ENCODE data around the gene SLC44A3.

SLC44A3 gene

DNA sequence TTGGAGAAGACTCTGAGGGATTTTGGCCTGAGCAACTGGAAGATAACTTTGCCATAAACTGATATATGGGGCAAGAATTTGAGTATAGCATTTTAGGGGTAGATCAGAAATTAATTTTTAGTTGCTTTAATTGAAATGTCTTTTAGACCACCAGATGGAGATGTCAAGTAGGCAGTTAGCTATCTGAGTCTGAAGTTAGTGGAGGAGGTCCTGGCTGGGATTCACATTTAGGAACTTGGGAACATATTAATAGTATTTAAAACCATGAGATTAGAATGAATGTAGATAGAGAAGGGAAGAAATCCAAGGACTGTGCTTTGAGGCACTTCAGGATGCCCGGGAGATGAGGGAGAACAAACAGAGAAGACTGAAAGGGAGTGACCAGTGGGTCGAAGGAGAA lies 32.6 kb downstream of the SLC44A3 start:
- H3K9ac ChIP-seq (ENCODE audit: low read depth in 1 of 2, low read length in 2 of 2), result no peak overlapping the region
- no peak overlapping the region for H3K4me3 ChIP-seq (ENCODE audit: low read length in 2 of 2)
- H3K4me1 ChIP-seq (ENCODE audit: control insufficient read depth in 2 of 2, insufficient read depth in 2 of 2, low read length in 2 of 2), result peaks cover 5 to 14% of the 10 kb centered on the region in 2 donors
- H3K36me3 ChIP-seq (ENCODE audit: control insufficient read depth in 2 of 2, insufficient read depth in 2 of 2, low read length in 2 of 2), result peaks cover 10 to 11% of the 10 kb centered on the region in 2 donors
- no peaks in the 10 kb centered on the region for H3K9me3 ChIP-seq (ENCODE audit: control insufficient read depth in 2 of 2, low read length in 2 of 2)
- H3K27ac ChIP-seq (ENCODE audit: low read depth in 2 of 2, low read length in 2 of 2), result no peak overlapping the region
- no peaks in the 10 kb centered on the region for H3K27me3 ChIP-seq (ENCODE audit: control insufficient read depth in 2 of 2, insufficient read depth in 2 of 2, low read length in 2 of 2)

DNA sequence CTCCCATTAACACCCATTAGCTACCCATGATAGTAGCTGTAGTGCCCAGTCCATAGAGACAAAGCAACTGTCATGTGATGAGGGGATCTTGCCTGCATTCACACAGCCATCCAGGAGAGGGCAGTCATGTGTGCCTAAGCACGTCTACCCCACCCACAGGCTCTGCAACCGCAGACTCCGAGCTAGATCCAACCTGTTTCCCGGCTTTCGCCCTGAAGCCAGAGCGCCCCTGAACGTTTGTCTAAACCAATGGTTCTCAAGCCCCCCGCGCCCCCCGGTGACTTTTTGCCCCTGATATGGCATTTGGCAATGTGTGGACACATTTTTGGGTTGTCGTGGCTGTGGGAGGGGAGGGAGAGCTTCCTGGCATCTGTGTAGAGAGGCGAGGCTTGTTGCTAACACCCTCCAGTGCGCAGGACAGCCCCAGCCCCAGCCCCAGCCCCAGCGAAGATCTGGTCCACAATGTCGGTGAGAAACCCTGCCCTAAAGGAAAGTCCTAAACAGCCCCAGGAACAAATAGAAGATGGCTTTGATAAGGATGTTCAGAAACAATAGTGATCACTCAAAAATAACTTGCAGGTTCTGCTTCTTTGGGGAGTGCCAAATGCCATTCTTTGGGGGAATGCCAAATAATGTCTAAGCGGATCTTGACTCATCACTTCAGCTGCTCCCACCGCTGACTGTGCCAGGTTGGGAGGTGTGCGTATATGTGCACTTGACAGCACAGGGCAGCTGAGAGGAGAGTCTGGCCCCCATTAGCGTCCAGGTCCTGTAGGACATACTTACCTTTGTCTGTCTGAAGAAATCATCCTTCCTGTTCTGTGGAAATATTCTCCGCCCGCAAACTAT lies 34.5 kb downstream of the SLC44A3 start:
- no peaks in the 10 kb centered on the region for H3K27me3 ChIP-seq (ENCODE audit: control insufficient read depth in 2 of 2, insufficient read depth in 2 of 2, low read length in 2 of 2)
- H3K9me3 ChIP-seq (ENCODE audit: control insufficient read depth in 2 of 2, low read length in 2 of 2), result no peaks in the 10 kb centered on the region
- peak overlapping the region; percentile 27 to 57 for H3K9ac ChIP-seq (ENCODE audit: low read depth in 1 of 2, low read length in 2 of 2)
- H3K4me3 ChIP-seq (ENCODE audit: low read length in 2 of 2), result peak overlapping the region; percentile 30 to 60
- peaks cover 5 to 14% of the 10 kb centered on the region in 2 donors for H3K4me1 ChIP-seq (ENCODE audit: control insufficient read depth in 2 of 2, insufficient read depth in 2 of 2, low read length in 2 of 2)
- H3K27ac ChIP-seq (ENCODE audit: low read depth in 2 of 2, low read length in 2 of 2), result peak overlapping the region; percentile 62 to 70
- H3K36me3 ChIP-seq (ENCODE audit: control insufficient read depth in 2 of 2, insufficient read depth in 2 of 2, low read length in 2 of 2), result peaks cover 16 to 22% of the 10 kb centered on the region in 2 donors

DNA sequence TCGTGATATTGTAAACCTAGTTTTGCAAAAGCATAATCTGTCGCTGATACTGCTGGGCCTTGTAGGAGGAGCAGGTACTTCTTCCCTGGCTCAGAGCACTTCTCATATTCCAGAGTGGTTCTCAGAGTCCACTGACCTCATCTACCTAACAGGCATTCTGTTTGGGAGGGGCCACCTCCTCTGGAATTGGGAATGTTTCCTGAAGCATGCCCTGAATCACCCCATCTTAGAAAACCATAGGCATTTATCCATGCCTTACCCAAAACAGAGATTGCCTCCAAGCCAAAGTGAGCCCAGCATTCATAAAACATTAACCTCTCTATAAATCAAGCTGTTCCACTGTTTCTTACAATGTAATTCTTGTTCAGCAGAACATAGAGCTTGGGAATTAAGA lies 35.1 kb downstream of the SLC44A3 start:
- peaks cover 5 to 14% of the 10 kb centered on the region in 2 donors for H3K4me1 ChIP-seq (ENCODE audit: control insufficient read depth in 2 of 2, insufficient read depth in 2 of 2, low read length in 2 of 2)
- H3K9me3 ChIP-seq (ENCODE audit: control insufficient read depth in 2 of 2, low read length in 2 of 2), result no peaks in the 10 kb centered on the region
- H3K36me3 ChIP-seq (ENCODE audit: control insufficient read depth in 2 of 2, insufficient read depth in 2 of 2, low read length in 2 of 2), result peaks cover 18 to 23% of the 10 kb centered on the region in 2 donors
- H3K27me3 ChIP-seq (ENCODE audit: control insufficient read depth in 2 of 2, insufficient read depth in 2 of 2, low read length in 2 of 2), result no peaks in the 10 kb centered on the region
- H3K9ac ChIP-seq (ENCODE audit: low read depth in 1 of 2, low read length in 2 of 2), result peak overlapping the region in 1 of 2 donors; percentile 7
- peak overlapping the region in 1 of 2 donors; percentile 70 for H3K27ac ChIP-seq (ENCODE audit: low read depth in 2 of 2, low read length in 2 of 2)
- no peak overlapping the region for H3K4me3 ChIP-seq (ENCODE audit: low read length in 2 of 2)

DNA sequence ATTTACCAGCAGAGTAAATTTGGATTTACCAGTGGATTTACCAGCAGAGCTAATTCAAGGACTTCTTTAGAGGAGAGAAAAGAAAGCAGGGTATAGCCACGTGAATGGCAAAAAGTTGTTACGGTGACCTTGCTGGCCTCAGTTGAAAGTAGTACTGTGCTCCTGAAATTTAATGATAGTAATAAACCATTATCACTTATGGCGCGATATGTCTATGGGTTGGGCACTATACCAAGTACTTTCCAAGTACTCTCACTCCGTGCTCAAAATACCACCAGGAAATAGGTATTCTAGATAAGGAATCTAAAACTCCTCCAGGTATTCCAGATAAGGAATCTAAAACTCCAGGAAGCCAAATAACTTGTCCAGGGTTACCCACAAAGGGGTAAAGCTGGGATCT lies 35.8 kb downstream of the SLC44A3 start:
- no peak overlapping the region for H3K4me3 ChIP-seq (ENCODE audit: low read length in 2 of 2)
- peaks cover 5 to 14% of the 10 kb centered on the region in 2 donors for H3K4me1 ChIP-seq (ENCODE audit: control insufficient read depth in 2 of 2, insufficient read depth in 2 of 2, low read length in 2 of 2)
- H3K27ac ChIP-seq (ENCODE audit: low read depth in 2 of 2, low read length in 2 of 2), result peak overlapping the region in 1 of 2 donors; percentile 70
- no peak overlapping the region for H3K9ac ChIP-seq (ENCODE audit: low read depth in 1 of 2, low read length in 2 of 2)
- peaks cover 18 to 23% of the 10 kb centered on the region in 2 donors for H3K36me3 ChIP-seq (ENCODE audit: control insufficient read depth in 2 of 2, insufficient read depth in 2 of 2, low read length in 2 of 2)
- H3K27me3 ChIP-seq (ENCODE audit: control insufficient read depth in 2 of 2, insufficient read depth in 2 of 2, low read length in 2 of 2), result no peaks in the 10 kb centered on the region
- no peaks in the 10 kb centered on the region for H3K9me3 ChIP-seq (ENCODE audit: control insufficient read depth in 2 of 2, low read length in 2 of 2)

DNA sequence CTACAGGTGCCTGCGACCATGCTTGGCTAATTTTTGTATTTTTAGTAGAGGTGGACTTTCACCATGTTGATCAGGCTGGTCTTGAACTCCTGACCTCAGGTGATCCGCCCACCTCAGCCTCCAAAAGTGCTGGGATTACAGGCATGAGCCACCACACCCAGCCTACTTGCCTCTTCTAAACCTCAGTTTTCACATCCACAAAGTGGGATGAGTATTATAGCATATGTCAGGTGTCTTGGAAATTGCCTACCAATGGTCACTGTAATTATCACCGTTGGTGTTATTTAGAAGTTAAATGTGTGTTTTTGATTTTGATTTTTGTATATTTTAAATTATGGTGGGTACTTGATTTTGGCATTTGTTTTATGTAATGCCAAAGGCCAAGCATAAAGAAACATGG lies 36.7 kb downstream of the SLC44A3 start:
- no peak overlapping the region for H3K27ac ChIP-seq (ENCODE audit: low read depth in 2 of 2, low read length in 2 of 2)
- peaks cover 5 to 14% of the 10 kb centered on the region in 2 donors for H3K4me1 ChIP-seq (ENCODE audit: control insufficient read depth in 2 of 2, insufficient read depth in 2 of 2, low read length in 2 of 2)
- no peak overlapping the region for H3K4me3 ChIP-seq (ENCODE audit: low read length in 2 of 2)
- no peaks in the 10 kb centered on the region for H3K27me3 ChIP-seq (ENCODE audit: control insufficient read depth in 2 of 2, insufficient read depth in 2 of 2, low read length in 2 of 2)
- H3K9me3 ChIP-seq (ENCODE audit: control insufficient read depth in 2 of 2, low read length in 2 of 2), result no peaks in the 10 kb centered on the region
- H3K36me3 ChIP-seq (ENCODE audit: control insufficient read depth in 2 of 2, insufficient read depth in 2 of 2, low read length in 2 of 2), result peaks cover 15% of the 10 kb centered on the region in 2 donors
- no peak overlapping the region for H3K9ac ChIP-seq (ENCODE audit: low read depth in 1 of 2, low read length in 2 of 2)

DNA sequence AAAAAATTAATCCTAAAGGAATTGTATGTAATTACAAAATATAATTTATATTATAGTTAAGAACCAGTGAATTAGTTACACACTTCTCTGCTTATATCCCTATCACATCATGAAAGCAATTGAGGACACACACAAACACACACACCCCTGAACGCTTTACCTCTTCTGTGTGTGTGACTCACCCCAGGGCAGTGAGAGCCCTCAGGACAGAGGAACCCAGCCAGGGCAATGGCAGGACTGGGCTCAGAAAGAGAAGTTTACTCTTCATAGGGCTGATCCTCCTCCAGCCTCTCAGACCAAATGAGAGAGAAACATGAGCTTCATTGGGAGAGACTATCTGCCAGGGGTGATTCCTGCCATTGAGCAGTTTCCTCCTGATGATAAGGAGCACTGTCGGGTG lies 38.1 kb downstream of the SLC44A3 start:
- no peak overlapping the region for H3K4me3 ChIP-seq (ENCODE audit: low read length in 2 of 2)

DNA sequence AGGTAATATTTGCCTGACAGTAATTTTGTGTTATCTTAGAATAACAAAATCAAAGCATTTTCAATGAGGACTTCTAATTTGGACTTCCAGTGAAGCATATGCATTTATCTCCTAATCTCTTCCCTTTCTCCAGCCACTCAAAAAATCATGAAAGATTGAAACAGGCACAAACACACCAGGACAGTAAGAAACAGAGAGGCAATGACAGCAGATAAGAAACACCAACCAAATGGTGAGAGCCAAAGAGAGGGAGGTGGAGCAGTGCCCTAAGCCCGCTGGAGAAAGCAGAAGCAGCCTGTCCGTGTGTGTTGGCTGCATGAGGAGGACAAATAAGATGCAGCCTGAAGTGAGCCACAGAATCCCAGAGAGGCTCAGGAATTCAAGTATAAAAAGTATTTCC lies 39.0 kb downstream of the SLC44A3 start:
- Histone ChIP-seq H3K4me1 (ENCODE audit: control insufficient read depth in 2 of 2, insufficient read depth in 2 of 2, low read length in 2 of 2) (peaks cover 5 to 18% of the 10 kb centered on the region in 2 donors), H3K27me3 (ENCODE audit: control insufficient read depth in 2 of 2, insufficient read depth in 2 of 2, low read length in 2 of 2) (no peaks in the 10 kb centered on the region), H3K27ac (ENCODE audit: low read depth in 2 of 2, low read length in 2 of 2) (no peak overlapping the region), H3K4me3 (ENCODE audit: low read length in 2 of 2) (no peak overlapping the region), H3K36me3 (ENCODE audit: control insufficient read depth in 2 of 2, insufficient read depth in 2 of 2, low read length in 2 of 2) (peaks cover 13 to 15% of the 10 kb centered on the region in 2 donors), H3K9ac (ENCODE audit: low read depth in 1 of 2, low read length in 2 of 2) (no peak overlapping the region), H3K9me3 (ENCODE audit: control insufficient read depth in 2 of 2, low read length in 2 of 2) (no peaks in the 10 kb centered on the region)

More for the DNA sequence above, 38.1 kb downstream of the SLC44A3 start:
- Histone ChIP-seq H3K4me1 (ENCODE audit: control insufficient read depth in 2 of 2, insufficient read depth in 2 of 2, low read length in 2 of 2) (peaks cover 5 to 18% of the 10 kb centered on the region in 2 donors), H3K27me3 (ENCODE audit: control insufficient read depth in 2 of 2, insufficient read depth in 2 of 2, low read length in 2 of 2) (no peaks in the 10 kb centered on the region), H3K9me3 (ENCODE audit: control insufficient read depth in 2 of 2, low read length in 2 of 2) (no peaks in the 10 kb centered on the region), H3K27ac (ENCODE audit: low read depth in 2 of 2, low read length in 2 of 2) (no peak overlapping the region), H3K9ac (ENCODE audit: low read depth in 1 of 2, low read length in 2 of 2) (no peak overlapping the region), H3K36me3 (ENCODE audit: control insufficient read depth in 2 of 2, insufficient read depth in 2 of 2, low read length in 2 of 2) (peaks cover 13 to 15% of the 10 kb centered on the region in 2 donors)

DNA sequence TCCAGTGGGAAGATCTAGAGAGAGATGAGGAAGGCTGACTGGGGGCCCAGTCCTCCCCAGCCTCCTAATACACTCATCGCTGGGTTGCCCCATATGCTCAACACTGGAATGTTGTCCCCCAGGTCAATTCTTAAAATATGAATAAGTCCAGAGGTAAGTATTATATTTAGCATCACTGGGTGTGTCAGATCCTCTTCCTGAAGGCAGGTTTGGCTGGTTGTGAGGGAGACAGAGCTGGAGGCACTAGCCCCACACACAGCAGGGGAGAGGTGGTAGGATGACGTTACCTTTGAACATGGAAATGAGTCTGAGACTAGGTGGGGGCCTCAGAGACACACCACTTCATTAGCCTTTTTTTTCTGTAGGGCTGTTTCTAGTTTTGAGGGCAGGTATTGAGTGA lies 42.6 kb downstream of the SLC44A3 start:
- Histone ChIP-seq H3K9ac (ENCODE audit: low read depth in 1 of 2, low read length in 2 of 2) (no peak overlapping the region), H3K36me3 (ENCODE audit: control insufficient read depth in 2 of 2, insufficient read depth in 2 of 2, low read length in 2 of 2) (peaks cover 24 to 26% of the 10 kb centered on the region in 2 donors)

DNA sequence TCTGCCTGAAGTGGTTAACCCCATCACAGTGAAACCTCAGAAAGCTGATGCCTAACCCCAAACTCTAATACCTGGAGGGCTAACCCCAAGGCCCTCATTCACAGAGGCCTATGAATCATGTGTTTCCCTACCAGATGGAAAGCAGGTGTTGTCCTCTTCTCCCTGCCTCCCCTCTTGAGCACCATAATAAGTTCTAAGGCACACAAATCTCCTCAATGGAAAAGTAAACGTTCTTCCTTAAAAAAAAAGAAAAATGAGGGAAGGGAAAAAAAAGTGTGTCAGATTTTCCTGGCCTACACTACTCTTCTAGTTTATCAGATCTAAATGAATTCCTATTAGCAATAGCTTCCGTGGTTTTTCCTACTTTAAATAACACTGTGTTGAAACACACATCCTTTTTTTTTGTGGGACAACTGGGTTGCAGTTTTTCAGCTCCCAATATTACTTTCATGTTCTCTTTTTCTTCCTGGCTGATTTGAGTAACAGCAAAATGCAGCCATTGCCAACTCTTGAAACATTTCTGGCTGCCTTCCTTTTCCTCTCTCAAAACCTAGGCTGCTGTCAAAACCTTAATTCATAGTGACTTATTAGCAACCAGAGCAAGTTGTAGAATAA lies 43.2 kb downstream of the SLC44A3 start:
- no peak overlapping the region for H3K9ac ChIP-seq (ENCODE audit: low read depth in 1 of 2, low read length in 2 of 2)
- H3K4me1 ChIP-seq (ENCODE audit: control insufficient read depth in 2 of 2, insufficient read depth in 2 of 2, low read length in 2 of 2), result peaks cover 0 to 6% of the 10 kb centered on the region in 2 donors
- peaks cover 22 to 25% of the 10 kb centered on the region in 2 donors for H3K36me3 ChIP-seq (ENCODE audit: control insufficient read depth in 2 of 2, insufficient read depth in 2 of 2, low read length in 2 of 2)
- peak overlapping the region; percentile 72 for H3K27ac ChIP-seq (ENCODE audit: low read depth in 2 of 2, low read length in 2 of 2)
- H3K27me3 ChIP-seq (ENCODE audit: control insufficient read depth in 2 of 2, insufficient read depth in 2 of 2, low read length in 2 of 2), result no peaks in the 10 kb centered on the region
- no peak overlapping the region for H3K4me3 ChIP-seq (ENCODE audit: low read length in 2 of 2)
- H3K9me3 ChIP-seq (ENCODE audit: control insufficient read depth in 2 of 2, low read length in 2 of 2), result no peaks in the 10 kb centered on the region

More for the DNA sequence above, 42.6 kb downstream of the SLC44A3 start:
- Histone ChIP-seq H3K4me3 (ENCODE audit: low read length in 2 of 2) (no peak overlapping the region), H3K27ac (ENCODE audit: low read depth in 2 of 2, low read length in 2 of 2) (peak overlapping the region; percentile 72), H3K4me1 (ENCODE audit: control insufficient read depth in 2 of 2, insufficient read depth in 2 of 2, low read length in 2 of 2) (peaks cover 0 to 6% of the 10 kb centered on the region in 2 donors), H3K27me3 (ENCODE audit: control insufficient read depth in 2 of 2, insufficient read depth in 2 of 2, low read length in 2 of 2) (no peaks in the 10 kb centered on the region), H3K9me3 (ENCODE audit: control insufficient read depth in 2 of 2, low read length in 2 of 2) (no peaks in the 10 kb centered on the region)

DNA sequence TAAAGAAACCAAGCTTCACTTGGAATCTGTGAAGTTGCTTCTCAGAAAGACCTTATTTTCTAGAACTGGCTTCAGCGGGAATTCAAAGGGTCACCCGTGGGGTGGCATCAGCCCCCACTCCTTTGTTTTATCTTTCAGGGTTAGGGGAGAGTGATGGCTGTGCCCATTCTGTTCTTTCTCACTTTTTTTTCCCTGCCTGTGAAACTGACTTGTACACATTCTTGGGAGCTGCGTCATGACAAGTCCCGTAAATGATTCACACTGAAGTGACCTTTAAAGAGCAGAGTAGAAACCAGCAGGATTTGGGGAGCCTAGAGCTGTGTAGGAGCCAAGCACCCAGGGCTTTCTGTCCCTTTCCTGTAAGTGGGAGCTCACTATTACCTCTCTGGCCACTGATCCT lies 43.8 kb downstream of the SLC44A3 start:
- Histone ChIP-seq H3K4me1 (ENCODE audit: control insufficient read depth in 2 of 2, insufficient read depth in 2 of 2, low read length in 2 of 2) (peaks cover 0 to 6% of the 10 kb centered on the region in 2 donors), H3K4me3 (ENCODE audit: low read length in 2 of 2) (no peak overlapping the region), H3K36me3 (ENCODE audit: control insufficient read depth in 2 of 2, insufficient read depth in 2 of 2, low read length in 2 of 2) (peaks cover 25 to 28% of the 10 kb centered on the region in 2 donors), H3K27me3 (ENCODE audit: control insufficient read depth in 2 of 2, insufficient read depth in 2 of 2, low read length in 2 of 2) (no peaks in the 10 kb centered on the region), H3K27ac (ENCODE audit: low read depth in 2 of 2, low read length in 2 of 2) (peak overlapping the region; percentile 72), H3K9ac (ENCODE audit: low read depth in 1 of 2, low read length in 2 of 2) (peak overlapping the region in 1 of 2 donors; percentile 26), H3K9me3 (ENCODE audit: control insufficient read depth in 2 of 2, low read length in 2 of 2) (no peaks in the 10 kb centered on the region)
